Stimulated activated CD4-positive, alpha-beta T cell treated with anti-CD3 and anti-CD28 coated beads, Interleukin-15, amount 100 ng/mL, for 48 hours (primary cell): ENCODE data around the gene MDFIC.
A peak's percentile ranks its signal among the peaks of the same experiment; 100 is the strongest.

Source experiments
- DNase-seq, 2 donors: peaks; one replicate each; pipeline ENCODE4 v3.0.0-alpha.2; 2020; ENCODE audit warnings: low read depth in 2 of 2

The MDFIC gene

DNA sequence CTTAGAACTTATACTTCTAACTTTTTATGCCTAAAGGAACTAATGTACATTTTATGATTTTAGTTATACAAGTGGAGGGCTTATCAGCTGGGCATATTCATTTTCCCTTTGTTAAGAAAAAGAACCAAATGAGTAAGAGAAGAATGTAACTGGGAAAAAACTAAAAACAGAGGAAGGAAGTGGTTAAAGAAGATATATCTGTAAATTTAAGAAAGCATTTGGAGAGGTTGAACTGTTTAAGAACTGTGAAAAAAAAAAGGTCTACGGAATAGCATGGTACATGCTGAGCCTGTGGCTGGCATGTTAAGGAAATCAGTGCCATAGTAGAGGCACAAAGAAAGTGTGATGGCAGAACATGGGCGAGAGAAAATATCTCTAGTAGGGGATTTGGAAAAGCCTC lies 6.2 kb downstream of the MDFIC start:
- no peak for DNase-seq

DNA sequence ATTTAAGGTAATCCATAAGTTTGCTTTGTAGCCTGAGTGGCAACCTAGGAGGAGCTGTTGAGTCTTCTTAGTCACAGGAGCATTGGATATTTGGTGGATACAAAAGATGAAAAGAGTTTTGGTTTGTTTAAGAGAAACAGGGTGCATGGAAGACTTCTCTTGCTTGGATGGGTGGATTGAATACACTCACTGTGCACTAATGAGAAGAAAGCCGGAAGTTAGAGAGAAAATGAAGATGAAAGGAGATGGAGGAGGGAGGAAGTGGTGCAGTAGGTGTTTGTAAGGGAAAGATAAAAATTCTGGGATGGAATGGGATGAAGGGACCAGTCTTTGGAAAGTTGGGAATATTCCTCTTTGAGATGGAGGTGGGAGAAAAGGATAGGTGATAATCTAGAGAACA lies 7.7 kb downstream of the MDFIC start:
- DNase-seq = no peak

DNA sequence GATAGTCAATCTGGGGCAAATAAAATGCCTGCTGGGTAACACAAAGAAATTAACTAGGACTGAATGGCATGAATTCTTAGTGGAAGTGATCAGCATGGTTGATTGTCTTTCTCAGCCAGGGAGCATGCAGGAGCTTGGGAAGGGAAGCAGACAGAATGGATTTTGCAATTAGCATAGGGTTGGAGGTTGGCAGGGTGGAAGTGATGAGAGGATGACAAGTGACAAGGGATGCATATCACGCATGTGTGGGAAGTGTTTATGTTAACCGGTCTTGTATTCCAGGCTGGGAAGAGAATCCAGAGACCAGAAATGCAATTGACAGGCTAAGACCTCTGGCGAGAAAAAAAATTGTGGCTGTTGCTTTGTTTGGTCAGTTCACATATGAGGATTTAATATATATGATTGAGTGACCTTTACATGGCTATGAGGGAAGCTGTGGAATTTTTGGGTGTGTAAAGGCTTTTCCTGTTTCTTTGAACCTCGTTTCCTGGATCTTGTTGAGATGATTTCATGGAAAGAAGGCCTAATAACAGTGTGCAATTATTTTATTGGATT lies 8.3 kb downstream of the MDFIC start:
- no peak for DNase-seq

DNA sequence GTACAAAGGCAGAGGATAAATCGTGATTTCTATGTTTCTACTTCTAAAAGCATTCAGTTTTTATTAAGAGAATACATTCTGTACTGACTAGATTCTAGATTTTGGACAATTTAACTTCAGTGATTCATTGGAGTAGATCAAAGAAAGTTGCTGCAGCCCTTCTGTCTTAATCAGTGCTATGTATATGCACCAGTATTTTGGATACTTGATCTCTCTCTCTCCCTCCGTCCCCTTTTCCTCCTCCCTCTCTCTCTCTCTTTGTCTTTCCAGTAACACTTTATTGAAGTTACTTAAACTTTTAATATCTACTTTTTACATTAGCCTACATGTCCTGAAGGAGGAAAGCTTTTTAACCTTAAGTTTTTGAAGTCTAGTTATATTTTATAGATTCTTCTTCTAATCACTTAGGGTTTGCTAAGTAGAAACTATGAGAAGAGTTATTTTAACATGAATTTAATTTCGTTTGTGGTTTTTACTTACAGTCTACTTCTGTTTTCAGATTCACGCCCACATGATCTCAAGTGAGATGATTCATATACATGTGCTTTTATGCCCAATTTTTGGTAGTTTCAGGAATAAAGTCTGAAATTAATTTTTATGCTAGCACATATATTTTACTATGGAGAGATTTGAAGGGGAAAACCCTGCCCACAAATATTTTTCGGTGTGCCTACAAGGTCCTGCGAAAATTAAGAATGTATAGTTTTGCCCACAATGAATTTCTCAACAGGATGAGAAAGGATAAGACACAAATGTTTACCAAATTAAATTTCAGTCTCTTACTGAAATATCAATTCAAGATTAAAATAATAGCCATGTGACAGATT lies 9.1 kb downstream of the MDFIC start:
- no peak for DNase-seq

DNA sequence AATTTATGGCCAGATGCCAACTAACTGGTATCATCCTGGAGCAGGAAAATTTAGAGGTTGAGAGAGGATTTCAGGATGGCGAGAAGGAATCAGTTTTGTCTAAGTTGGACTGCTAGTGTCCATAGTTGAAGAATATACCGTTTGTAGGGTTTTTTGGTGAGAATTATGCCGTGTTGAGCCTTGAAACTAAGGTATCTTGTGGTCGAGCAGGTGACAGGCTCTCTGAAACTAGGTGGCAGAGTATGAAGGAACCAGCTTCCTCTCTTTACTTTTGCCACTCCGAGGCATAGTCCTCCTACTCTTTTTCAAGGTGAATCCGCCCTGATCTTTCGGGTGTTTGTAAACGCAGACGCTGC lies 9.7 kb downstream of the MDFIC start:
- peak in 1 of 2 donors; percentile 25 for DNase-seq

DNA sequence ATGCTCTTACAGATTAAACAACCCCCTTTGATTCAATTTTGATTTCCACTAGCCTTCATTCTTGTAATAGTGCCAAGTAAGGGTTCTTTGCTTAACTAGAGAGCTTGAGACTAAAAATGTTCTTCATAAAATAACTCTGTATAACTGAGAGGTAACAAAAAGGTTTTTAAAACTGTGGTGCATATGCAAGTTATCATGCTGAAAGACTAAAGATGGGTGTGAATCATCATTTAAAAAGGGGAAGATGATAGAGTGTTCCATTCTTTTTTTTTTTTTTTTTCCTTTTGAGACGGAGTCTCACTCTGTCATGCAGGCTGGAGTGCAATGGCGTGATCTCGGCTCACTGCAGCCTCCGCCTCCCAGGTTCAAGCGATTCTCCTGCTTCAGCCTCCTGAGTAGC lies 11.1 kb downstream of the MDFIC start:
- no peak for DNase-seq

DNA sequence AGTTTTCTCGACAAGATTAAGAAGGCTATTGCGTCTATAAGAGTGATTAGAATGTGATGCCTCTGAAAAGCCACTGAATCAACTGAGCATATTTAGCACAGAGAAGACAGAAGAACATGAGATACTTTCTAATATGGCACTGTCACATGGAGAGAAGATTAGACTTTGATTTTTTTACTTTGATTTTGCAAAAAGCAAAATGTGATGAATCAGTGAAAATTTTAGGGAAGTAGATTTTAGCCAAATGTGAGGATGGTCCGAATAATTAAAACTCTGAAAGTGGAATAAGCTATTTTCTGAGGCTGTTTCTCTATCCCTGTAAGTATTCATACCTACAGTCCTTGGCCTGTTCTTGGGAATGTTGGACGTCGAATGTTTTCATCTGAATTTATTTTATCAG lies 11.8 kb downstream of the MDFIC start:
- no peak for DNase-seq

DNA sequence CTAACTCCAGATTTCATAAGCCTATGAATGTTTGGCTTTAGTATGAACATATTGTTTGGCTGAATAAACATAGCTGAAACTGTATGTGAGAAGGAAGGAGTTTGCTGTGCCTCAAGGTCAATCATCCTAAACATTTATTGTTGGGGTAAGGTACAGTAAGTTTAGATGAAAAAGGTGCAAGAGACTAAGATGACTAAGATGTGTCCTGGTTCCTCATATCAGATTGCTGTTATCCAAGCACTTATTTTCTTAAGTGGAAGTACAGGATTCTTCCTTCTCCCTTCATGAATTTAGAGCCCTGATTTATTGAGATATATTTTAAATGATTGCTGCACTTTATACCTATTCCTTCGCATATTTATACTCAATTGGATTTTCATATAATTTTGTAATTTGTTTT lies 12.2 kb downstream of the MDFIC start:
- DNase-seq = no peak

DNA sequence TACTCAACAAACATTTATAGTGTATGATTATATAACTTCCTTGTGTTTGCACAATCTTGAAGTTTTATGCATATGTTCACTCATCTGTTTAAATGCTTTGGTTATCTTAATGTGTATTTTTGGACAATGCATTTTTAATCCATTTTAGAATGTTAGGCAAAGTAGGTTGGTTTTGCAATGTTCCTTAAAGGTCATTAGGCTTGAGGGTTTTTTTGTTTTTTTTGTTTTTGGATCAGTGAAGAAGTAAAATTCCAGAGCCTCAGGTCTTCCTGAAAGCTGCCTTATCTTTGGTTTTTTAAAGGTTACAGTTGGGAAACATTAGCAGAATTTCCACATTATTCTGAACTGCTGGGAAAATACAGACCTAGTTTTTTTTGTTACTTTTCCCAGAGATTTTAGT lies 12.8 kb downstream of the MDFIC start:
- DNase-seq = no peak

DNA sequence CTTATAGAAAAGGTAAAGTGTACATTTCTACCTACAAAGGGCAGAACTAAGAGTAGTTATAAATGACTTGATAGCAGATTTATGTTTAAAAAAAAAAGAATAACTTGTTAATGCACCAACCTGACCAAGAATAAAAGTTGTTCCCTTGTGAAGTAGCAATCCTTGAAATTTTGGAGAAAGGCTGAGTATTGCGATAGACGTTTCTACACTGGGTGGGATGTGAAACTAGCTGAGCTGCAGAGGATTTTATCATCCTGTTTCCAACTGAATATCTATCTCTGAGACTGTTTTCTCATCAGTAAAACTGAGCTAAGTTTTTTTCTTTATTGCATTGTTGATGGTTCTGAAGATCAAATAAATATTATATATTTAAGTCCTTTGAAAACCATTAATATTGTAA lies 14.6 kb downstream of the MDFIC start:
- no peak for DNase-seq

DNA sequence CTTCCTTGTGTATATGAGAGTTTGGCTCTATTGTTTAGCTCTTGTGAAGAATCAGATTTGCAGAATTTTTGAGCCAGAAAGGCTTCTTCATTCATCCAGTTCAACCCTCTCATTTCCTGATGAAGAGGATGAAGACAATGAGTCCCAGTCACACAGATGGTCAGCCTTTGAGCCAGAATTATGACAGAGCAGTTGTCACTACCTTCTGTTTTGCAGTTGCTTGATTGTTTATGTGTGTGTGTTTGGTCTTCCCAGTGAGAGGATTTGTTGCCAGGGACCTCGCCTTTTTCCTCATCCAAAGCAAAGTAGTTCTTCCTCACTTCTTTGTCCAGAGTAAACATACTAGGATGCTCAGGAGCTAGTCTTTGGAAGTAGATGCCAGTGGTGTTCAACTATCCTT lies 15.6 kb downstream of the MDFIC start:
- no peak for DNase-seq

DNA sequence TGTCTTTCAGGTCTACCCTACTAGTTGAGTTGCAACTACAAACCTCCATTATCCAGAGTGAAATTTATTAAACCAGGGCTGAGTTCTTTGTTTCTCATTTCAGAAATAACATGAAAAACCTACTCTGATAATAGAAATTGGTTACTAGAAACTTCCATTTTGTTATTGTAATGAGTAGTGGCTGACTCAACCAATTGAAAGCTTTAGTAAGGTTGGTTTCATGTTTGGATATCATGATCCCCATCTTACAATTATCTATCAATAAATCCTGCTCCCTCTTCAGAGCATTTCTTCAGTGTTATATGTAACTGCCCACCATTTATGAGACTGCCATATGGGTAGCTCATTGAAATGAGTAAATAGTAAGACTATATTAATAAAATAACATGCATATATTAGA lies 16.9 kb downstream of the MDFIC start:
- no peak for DNase-seq

DNA sequence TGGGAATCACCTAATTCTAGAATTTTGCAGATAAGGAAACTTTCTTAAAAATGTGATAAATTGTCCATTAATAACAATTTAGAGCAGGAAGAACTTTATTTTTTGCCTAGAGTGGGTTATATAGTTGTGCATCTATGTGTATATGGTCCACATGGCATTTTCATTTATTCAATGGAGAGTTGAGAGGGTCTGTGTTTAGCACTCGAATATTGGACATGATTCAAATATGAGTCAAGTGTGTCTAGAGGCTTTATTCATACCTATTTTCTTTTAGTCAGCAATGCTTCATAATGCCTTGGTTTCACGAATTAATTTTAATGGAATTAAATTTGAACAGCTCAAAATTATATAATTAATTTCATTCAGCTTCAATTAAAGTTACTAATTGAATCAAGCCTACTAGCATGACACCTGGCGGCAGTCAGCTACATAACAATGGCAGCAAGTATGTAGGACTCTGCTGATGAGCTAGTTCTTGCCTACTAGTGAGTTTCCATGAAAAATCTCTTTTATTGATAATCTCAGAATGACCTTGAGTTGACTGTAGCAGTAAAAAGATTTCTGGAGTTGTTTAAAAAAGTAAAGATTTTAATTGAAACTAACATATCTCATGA lies 17.7 kb downstream of the MDFIC start:
- no peak for DNase-seq

DNA sequence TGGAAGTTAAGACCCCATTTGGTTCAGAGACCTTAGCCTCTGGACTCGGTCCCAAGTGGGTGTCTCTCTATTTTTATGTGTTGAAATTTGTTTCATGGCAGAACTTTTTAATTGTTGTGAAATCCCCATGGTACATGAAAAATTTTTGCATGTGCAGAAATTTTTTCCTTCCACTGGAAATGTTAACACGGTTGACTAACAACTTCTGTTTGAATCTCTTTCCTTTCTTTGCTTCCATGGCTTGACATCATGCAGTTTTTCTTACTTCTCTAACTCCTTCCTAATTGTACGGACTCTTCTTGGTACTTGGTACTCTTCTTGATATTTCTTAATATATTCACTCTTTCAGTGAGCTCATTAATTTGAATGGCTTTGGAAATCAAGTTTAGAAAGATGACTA lies 18.3 kb downstream of the MDFIC start:
- no peak for DNase-seq

DNA sequence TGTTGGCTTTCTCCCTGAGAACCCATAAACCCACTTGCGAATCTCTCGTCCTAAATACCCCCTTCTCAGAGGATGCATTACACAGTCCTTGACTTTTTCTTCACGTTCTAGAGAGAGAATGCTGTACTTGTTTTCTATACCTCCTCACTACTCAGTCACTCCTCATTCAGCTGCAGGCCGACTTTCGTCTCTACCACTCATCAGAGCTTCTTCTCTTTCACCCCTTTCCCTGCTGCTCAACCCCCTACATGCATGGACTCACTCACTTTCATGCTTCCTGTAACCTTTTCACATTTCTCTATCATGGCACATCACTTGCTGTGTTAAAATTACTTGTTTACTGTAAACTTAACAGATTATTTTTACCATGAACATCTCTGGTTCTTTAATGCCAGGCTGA lies 19.8 kb downstream of the MDFIC start:
- DNase-seq = no peak

DNA sequence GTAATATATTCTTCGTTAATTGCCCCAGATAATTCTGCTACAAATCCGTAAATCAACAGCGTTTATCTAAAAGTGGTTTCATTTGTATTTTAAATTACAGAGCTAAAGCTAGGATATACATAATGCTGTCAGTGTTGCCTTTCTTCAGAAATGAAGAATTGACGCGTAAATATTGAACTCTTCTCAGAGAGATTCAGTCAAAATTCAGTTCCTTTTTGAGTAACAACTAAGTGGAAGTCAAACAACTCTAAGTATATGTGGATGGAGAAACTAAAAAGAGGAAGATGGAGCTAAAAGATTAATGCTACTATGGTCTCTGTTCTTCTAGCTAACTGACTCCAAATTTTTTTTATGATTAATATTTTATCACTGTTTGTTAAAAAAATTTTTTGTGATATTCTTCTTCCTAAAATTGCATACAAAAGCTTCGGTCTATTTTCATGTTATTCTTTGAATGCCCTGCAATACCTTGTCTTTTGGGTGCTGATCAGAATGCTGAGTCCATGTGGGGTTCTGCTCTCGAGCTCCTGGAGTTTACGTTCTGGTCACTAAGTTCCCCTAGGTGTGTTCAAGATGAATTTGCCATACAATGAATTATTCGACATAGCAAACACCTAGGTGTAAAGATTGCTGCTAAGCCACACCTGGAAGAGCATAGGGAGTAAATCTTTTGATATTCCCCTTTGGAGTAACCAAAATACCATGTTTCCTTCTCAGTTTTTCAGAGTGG lies 20.7 kb downstream of the MDFIC start:
- no peak for DNase-seq

DNA sequence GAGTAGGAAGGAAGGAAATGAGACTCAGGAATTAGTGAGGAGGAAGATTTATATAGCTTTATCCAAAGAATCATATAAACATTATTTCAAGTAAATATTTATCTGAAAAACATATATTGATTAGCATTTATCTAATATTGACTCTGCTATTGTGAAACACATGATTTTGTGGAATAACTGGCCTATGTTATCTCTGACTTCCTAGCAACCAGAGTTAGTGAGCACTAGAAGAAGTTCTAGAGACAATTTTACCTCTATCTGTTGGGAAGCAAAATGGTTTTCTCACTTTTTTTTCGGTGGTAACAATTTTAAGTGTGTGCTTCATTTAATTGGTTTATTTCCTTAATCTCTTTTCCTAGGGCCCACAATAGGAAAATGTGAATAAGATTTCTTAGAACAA lies 21.6 kb downstream of the MDFIC start:
- no peak for DNase-seq

DNA sequence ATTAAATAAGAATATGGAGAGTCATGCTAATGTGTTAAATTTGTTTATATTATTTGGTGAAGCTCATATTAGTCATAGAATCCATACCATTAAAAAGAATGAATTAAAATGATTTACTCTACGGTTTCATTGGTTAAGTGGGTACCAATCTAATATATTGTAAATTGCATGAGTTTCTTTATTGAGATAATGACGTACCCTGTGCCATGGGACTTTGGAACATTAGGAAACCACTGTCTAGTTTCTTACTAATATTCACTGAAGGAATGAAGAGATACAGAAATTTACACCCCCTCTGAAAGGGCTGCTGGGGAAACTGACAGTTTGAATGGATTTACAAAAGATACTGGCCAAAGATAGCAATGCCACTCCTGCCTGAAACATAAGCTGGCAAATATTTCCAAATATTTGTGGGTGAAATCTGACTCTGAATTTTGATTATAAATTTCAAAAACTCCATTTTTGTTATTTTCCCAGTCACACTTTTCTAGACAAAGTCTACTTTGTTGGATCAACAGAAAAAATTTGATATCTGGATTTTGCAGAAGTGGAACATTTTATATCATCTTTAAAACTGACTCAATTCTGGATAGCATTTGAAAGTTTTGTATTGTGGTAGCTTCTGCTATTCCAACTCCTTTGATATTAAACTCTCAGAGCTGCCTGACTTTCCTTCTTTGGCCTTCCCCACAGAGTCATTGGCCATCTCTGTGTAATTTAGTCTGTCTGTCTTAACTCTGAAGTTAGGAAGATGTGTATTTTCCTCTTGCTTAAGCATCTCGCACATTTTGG lies 22.3 kb downstream of the MDFIC start:
- no peak for DNase-seq

DNA sequence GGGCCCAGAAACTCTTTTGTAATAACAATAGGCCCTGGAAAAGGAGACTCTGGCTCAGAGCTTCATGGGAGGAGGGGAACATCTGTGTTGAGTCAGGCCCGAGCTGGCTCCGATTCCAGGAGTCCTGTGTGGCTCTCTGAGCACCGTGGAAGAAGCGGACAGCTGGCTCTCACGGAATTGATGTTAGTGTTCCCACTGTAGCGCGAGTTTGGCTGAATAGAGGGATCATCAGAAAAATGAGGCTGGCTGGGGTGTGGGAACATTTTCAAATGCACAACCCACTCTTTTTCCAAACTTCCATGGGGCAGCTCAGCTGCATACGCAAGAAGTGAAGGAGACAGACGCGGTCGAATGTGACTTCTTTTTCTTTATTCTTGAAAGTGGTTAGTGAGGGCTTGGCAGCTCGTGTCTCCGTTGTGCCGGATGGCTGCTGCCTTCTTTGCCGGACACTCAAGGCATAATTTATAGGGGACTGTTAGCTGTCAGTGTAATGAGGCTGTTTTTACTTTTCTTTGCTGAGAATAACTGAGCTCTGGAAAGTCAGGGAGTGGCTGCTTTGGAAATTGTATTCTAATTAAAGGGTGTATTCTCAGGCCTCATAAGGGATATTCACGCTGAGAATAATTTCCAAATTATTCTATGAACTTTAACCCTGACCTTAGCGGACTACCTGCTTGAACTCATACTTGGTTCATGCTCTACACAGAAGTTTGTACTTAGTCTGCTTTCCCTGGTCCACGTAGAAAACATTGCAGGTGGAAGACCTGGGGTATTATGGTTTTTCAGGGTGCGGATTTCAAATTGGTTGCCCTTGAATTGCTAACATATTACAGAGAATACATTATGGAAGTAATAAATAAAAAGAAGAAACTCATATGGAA lies 23.1 kb downstream of the MDFIC start:
- no peak for DNase-seq

DNA sequence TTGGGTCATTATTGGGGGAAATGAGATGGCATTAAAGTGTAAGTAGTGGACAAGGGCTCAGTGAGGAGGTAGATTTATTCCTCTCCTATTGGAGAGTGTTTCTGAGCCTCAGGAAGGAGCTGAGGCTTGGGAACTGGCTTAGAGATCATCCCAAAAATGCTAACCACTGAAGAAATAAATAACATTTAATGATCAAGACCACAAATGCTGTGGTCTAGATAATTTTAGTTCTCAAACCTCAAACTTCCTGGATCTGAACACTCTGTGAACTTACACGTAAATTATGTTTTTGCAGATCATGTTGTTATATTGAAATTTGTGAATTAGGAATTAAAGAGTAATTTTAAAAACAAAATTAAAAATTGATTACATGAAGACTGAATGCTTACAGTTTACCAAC lies 27.3 kb downstream of the MDFIC start:
- DNase-seq = no peak

DNA sequence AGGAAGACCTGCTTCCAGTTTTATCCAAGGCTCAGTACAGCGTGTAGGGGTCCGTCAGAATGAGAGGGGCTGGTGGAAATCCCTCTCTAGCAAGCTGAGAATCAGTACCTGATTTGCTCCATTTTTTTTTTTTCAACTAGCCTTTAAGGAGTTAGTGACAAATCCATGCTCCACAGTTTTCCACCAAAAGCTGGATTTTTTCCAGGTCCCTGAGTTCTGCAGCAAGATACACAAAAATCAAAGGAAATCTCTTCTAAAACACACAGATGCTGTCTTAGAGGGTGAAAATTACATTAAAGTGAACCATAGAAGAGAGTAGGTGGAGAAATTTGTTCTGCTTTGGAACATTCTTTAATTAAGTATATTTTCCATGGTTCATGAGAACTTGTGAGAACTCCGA lies 30.4 kb downstream of the MDFIC start:
- no peak for DNase-seq
